Trophoblast cell (in vitro differentiated cells and primary cell): Measurements from ENCODE around the gene ZNF155.
A peak's percentile ranks its signal among the peaks of the same experiment; 100 is the strongest.

Experiments
- DNase-seq, 2 donors: peaks; one replicate each; pipeline ENCODE4 v3.0.0-alpha.2; 2016
- H2AFZ ChIP-seq: 2 replicates; pipeline ENCODE4 v1.6.1; 2013; ENCODE audit warnings: low read length, moderate library complexity, mild to moderate bottlenecking; ENCODE audit not compliant: insufficient read depth, poor library complexity
- H2AK5ac ChIP-seq: 2 replicates; pipeline ENCODE4 v1.6.1; 2013; ENCODE audit warnings: mild to moderate bottlenecking, low read length
- H2BK120ac ChIP-seq: 2 replicates; pipeline ENCODE4 v1.6.1; 2013; ENCODE audit warnings: low read length, mild to moderate bottlenecking, moderate library complexity; ENCODE audit not compliant: insufficient read depth, poor library complexity
- H2BK12ac ChIP-seq: 2 replicates; pipeline ENCODE4 v1.6.1; 2013; ENCODE audit warnings: mild to moderate bottlenecking, low read length, moderate library complexity
- H2BK5ac ChIP-seq: 2 replicates; pipeline ENCODE4 v1.6.1; 2013; ENCODE audit warnings: low read length, low read depth, moderate library complexity, mild to moderate bottlenecking; ENCODE audit not compliant: poor library complexity
- H3K14ac ChIP-seq: 2 replicates; pipeline ENCODE4 v1.6.1; 2013; ENCODE audit warnings: mild to moderate bottlenecking, low read length
- H3K18ac ChIP-seq: 2 replicates; pipeline ENCODE4 v1.6.1; 2013; ENCODE audit warnings: mild to moderate bottlenecking, low read length
- H3K23ac ChIP-seq: 2 replicates; pipeline ENCODE4 v1.6.1; 2013; ENCODE audit warnings: low read length
- H3K27ac ChIP-seq: 2 replicates; pipeline ENCODE4 v1.5.1; 2013; ENCODE audit warnings: low read depth, mild to moderate bottlenecking, inconsistent platforms, low read length, moderate library complexity
- H3K27me3 ChIP-seq: 2 replicates; pipeline ENCODE4 v1.6.1; 2013; ENCODE audit warnings: inconsistent platforms, mild to moderate bottlenecking, low read length, moderate library complexity; ENCODE audit not compliant: insufficient read depth
- H3K36me3 ChIP-seq, 2 experiments: 1 replicate in 1 of 2; 2 replicates in 1 of 2; pipeline ENCODE4 v1.6.1; 2013; ENCODE audit warnings: low read length in 2 of 2, mild to moderate bottlenecking in 2 of 2, moderate library complexity in 1 of 2; ENCODE audit not compliant: insufficient read depth in 2 of 2, control insufficient read depth in 1 of 2
- H3K4ac ChIP-seq: 2 replicates; pipeline ENCODE4 v1.6.1; 2013; ENCODE audit warnings: low read depth, mild to moderate bottlenecking, low read length, moderate library complexity
- H3K4me1 ChIP-seq, 2 experiments: 1 replicate in 1 of 2; 2 replicates in 1 of 2; pipeline ENCODE4 v1.6.1; 2013; ENCODE audit warnings: low read length in 2 of 2, mild to moderate bottlenecking in 2 of 2, moderate library complexity in 1 of 2; ENCODE audit not compliant: insufficient read depth in 2 of 2, control insufficient read depth in 1 of 2
- H3K4me2 ChIP-seq: 2 replicates; pipeline ENCODE4 v1.6.1; 2013; ENCODE audit warnings: inconsistent platforms, mild to moderate bottlenecking, low read length, moderate library complexity
- H3K4me3 ChIP-seq: 2 replicates; pipeline ENCODE4 v1.5.1; 2013; ENCODE audit warnings: mild to moderate bottlenecking, low read depth, low read length, inconsistent platforms
- H3K79me1 ChIP-seq: one replicate; pipeline ENCODE4 v1.6.1; 2013; ENCODE audit warnings: low read length
- H3K79me2 ChIP-seq: 2 replicates; pipeline ENCODE4 v1.6.1; 2013; ENCODE audit warnings: low read length, mild to moderate bottlenecking; ENCODE audit not compliant: control insufficient read depth, insufficient read depth, poor library complexity
- H3K9ac ChIP-seq: 2 replicates; pipeline ENCODE4 v1.6.1; 2013; ENCODE audit warnings: mild to moderate bottlenecking, low read length
- H3K9me3 ChIP-seq: 2 replicates; pipeline ENCODE4 v1.6.1; 2013; ENCODE audit warnings: low read depth, mild to moderate bottlenecking, control low read depth, inconsistent platforms, low read length; ENCODE audit not compliant: insufficient read depth
- H4K12ac ChIP-seq: 2 replicates; pipeline ENCODE4 v1.6.1; 2013; ENCODE audit warnings: low read depth, mild to moderate bottlenecking, low read length, moderate library complexity
- H4K8ac ChIP-seq: 2 replicates; pipeline ENCODE4 v1.6.1; 2013; ENCODE audit warnings: low read depth, mild to moderate bottlenecking, low read length, moderate library complexity
- H4K91ac ChIP-seq: one replicate; pipeline ENCODE4 v1.6.1; 2013; ENCODE audit warnings: low read depth, mild to moderate bottlenecking, low read length, moderate library complexity
- WGBS: extraction: QIAGEN DNeasy Blood & Tissue Kit; methylation state at CpG from one replicate; pipeline ENCODE4 v1.1.7; 2013; ENCODE audit warnings: missing lambda C conversion rate; ENCODE audit not compliant: insufficient read length, insufficient coverage; ENCODE audit errors: extremely low coverage; 5-methylcytosine and 5-hydroxymethylcytosine counted together

Gene ZNF155

DNA sequence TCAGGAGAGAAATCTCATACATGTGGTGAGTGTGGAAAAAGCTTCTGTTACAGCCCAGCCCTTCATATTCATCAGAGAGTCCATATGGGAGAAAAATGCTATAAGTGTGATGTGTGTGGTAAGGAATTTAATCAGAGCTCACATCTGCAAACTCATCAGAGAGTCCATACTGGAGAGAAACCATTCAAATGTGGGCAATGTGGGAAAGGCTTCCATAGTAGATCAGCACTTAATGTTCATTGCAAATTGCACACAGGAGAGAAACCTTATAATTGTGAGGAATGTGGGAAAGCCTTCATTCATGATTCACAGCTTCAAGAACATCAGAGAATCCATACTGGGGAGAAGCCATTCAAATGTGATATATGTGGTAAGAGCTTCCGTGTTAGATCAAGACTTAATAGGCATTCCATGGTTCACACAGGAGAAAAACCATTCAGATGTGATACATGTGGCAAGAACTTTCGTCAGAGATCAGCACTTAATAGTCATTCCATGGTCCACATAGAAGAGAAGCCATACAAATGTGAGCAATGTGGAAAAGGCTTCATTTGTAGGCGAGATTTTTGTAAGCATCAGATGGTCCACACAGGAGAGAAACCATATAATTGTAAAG lies 17.8 kb upstream of the ZNF155 start:
- no peak overlapping the region for H4K12ac ChIP-seq
- H3K4me3 ChIP-seq, result no peak overlapping the region
- WGBS, result no CpG with 5 or more reads among the region's 3 CpGs
- H2BK120ac ChIP-seq, result no peak overlapping the region
- H2AK5ac ChIP-seq, result no peak overlapping the region
- H3K4me1 ChIP-seq, result no peaks in the 10 kb centered on the region
- H3K4ac ChIP-seq, result no peak overlapping the region
- no peak overlapping the region for H4K8ac ChIP-seq
- H3K9me3 ChIP-seq, result peaks cover 16% of the 10 kb centered on the region
- no peak overlapping the region for H3K18ac ChIP-seq
- no peak overlapping the region for H3K9ac ChIP-seq
- H3K14ac ChIP-seq, result no peak overlapping the region
- peaks cover 17 to 44% of the 10 kb centered on the region in 2 experiments for H3K36me3 ChIP-seq
- H2BK12ac ChIP-seq, result no peak overlapping the region
- H3K27ac ChIP-seq, result no peak overlapping the region
- no peak overlapping the region for H3K4me2 ChIP-seq
- no peak overlapping the region for H2BK5ac ChIP-seq
- DNase-seq, result no peak
- H3K79me2 ChIP-seq, result no peaks in the 10 kb centered on the region
- H3K79me1 ChIP-seq, result no peaks in the 10 kb centered on the region
- no peaks in the 10 kb centered on the region for H3K27me3 ChIP-seq
- H3K23ac ChIP-seq, result no peak overlapping the region
- no peak overlapping the region for H4K91ac ChIP-seq
- H2AFZ ChIP-seq, result no peak overlapping the region

DNA sequence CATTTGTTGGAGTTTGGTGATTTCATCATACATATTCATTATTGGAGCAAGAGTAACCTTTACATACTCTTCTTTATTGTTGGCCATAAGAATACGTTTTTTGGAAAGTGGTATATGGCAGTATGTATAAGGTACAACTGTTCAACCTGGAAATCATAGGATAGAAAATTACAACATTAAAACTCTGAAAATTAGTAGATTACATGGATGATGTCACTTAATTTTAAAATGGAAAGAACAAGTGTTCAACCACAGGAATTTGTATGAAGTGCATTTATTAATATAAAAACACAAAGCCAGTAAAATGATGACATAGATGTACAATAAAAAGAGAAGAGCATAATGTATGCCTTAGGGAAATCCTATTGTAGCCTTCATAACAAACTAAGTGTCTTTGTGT lies 7.3 kb upstream of the ZNF155 start:
- Histone ChIP-seq H3K27me3 (no peaks in the 10 kb centered on the region), H3K79me1 (no peaks in the 10 kb centered on the region)
- no peak for DNase-seq

DNA sequence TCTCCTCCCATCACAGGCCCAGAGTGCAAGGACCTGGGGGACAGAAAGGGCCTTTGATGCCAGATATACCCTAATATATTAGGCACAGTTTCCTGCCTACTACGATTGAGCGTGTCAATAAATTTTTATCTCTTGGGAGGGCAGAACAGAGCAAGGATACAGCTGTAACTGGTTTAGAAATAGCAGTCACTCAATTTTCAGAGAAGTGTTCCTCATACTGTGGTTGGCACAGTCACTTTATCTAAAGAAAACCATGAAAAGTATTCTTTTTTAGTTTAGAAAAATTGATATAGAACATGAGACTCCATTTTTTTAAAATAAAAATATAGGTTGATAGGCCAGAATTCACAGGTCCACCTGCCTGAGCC lies 460 bp upstream of the ZNF155 start:
- peaks cover 2% of the 10 kb centered on the region for H3K79me1 ChIP-seq
- no peak overlapping the region for H3K14ac ChIP-seq
- no peak overlapping the region for H2BK5ac ChIP-seq
- H3K27ac ChIP-seq, result no peak overlapping the region
- no peak overlapping the region for H4K8ac ChIP-seq
- no peak overlapping the region for H3K23ac ChIP-seq
- peaks cover 2 to 3% of the 10 kb centered on the region in 2 experiments for H3K4me1 ChIP-seq
- H3K27me3 ChIP-seq, result no peaks in the 10 kb centered on the region
- H3K9me3 ChIP-seq, result no peaks in the 10 kb centered on the region
- no peak for DNase-seq
- no peaks in the 10 kb centered on the region for H3K79me2 ChIP-seq
- peak overlapping the region; percentile 99 for H3K4me2 ChIP-seq
- no CpG with 5 or more reads among the region's 2 CpGs for WGBS
- no peaks in the 10 kb centered on the region for H3K36me3 ChIP-seq
- no peak overlapping the region for H3K18ac ChIP-seq
- H4K12ac ChIP-seq, result no peak overlapping the region
- no peak overlapping the region for H3K4me3 ChIP-seq
- no peak overlapping the region for H2AFZ ChIP-seq
- no peak overlapping the region for H4K91ac ChIP-seq
- H2BK120ac ChIP-seq, result no peak overlapping the region
- no peak overlapping the region for H2AK5ac ChIP-seq
- H3K9ac ChIP-seq, result no peak overlapping the region
- no peak overlapping the region for H2BK12ac ChIP-seq
- H3K4ac ChIP-seq, result no peak overlapping the region

More for the DNA sequence above, 7.3 kb upstream of the ZNF155 start:
- H2BK120ac ChIP-seq, result no peak overlapping the region
- no peak overlapping the region for H3K27ac ChIP-seq
- no peak overlapping the region for H4K12ac ChIP-seq
- H3K14ac ChIP-seq, result no peak overlapping the region
- no peaks in the 10 kb centered on the region for H3K4me1 ChIP-seq
- WGBS, result no CpG with 5 or more reads among the region's 1 CpG
- H4K8ac ChIP-seq, result no peak overlapping the region
- no peak overlapping the region for H4K91ac ChIP-seq
- peaks cover 3% of the 10 kb centered on the region for H3K9me3 ChIP-seq
- H2BK12ac ChIP-seq, result no peak overlapping the region
- H3K9ac ChIP-seq, result no peak overlapping the region
- no peak overlapping the region for H2AK5ac ChIP-seq
- no peak overlapping the region for H2AFZ ChIP-seq
- H3K79me2 ChIP-seq, result no peaks in the 10 kb centered on the region
- no peak overlapping the region for H3K18ac ChIP-seq
- H3K4me2 ChIP-seq, result no peak overlapping the region
- no peak overlapping the region for H3K4me3 ChIP-seq
- H3K23ac ChIP-seq, result no peak overlapping the region
- H3K4ac ChIP-seq, result no peak overlapping the region
- no peak overlapping the region for H2BK5ac ChIP-seq
- H3K36me3 ChIP-seq, result no peaks in the 10 kb centered on the region

DNA sequence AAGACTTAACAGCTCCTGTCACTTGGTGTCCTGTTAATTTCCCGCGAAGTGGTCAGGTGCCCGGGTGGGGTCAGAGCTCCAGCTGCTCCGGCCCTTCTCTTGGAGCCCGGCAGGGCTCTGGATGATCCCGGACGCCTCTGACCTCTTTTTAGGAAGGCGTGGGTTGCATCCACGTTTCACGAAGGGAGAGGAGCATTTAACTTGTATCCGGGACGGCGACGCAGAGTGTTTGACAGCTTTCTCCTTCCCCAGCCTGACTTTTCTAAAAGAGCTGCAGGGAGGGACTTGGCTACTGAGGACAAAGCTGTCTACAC lies 656 bp downstream of the ZNF155 start:
- Histone ChIP-seq H3K27ac (no peak overlapping the region), H3K27me3 (no peaks in the 10 kb centered on the region), H4K91ac (peak overlapping the region; percentile 37), H3K18ac (no peak overlapping the region), H3K79me2 (no peaks in the 10 kb centered on the region), H3K4me2 (peak overlapping the region; percentile 99), H3K9ac (peak overlapping the region; percentile 82), H2BK5ac (no peak overlapping the region), H3K4me1 (peaks cover 2 to 3% of the 10 kb centered on the region in 2 experiments), H3K4ac (peak overlapping the region; percentile 69), H3K23ac (no peak overlapping the region), H2BK120ac (peak overlapping the region; percentile 22), H3K36me3 (peaks cover 2% of the 10 kb centered on the region in 2 experiments), H2BK12ac (no peak overlapping the region), H3K9me3 (no peaks in the 10 kb centered on the region), H4K12ac (peak overlapping the region; percentile 62), H3K79me1 (peaks cover 2% of the 10 kb centered on the region), H4K8ac (peak overlapping the region; percentile 72), H2AK5ac (no peak overlapping the region), H3K4me3 (peak overlapping the region; percentile 83), H3K14ac (peak overlapping the region; percentile 56), H2AFZ (peak overlapping the region; percentile 97)
- no peak for DNase-seq
- no CpG with 5 or more reads among the region's 14 CpGs for WGBS
